GM21723 (cell line): ENCODE data around the gene MYL5.
"Not testable (repeated sequence)": the region's sequence is repeated elsewhere in the genome, so short reads cannot be mapped to it uniquely, and the experiment has no call there.

ENCODE experiments used
- ATAC-seq: cut with Tn5 transposase; IDR thresholded peaks from one replicate; pipeline ENCODE4 v1.9.1; 2021; ENCODE audit warnings: mild to moderate bottlenecking, moderate library complexity; ENCODE audit not compliant: unreplicated experiment

MYL5 gene

GRCh38 chr4:674172-675035 is at the start of gene MYL5, which contains the start of gene ATP5ME:
TSS of gene MYL5 (plus strand) at chr4:674542. CDS start at chr4:678027, 3,485 bp downstream.
TSS of gene ATP5ME (minus strand) at chr4:674276. CDS start at chr4:674247, 29 bp downstream.
- peak; percentile 69 for ATAC-seq

GRCh38 chr4:624705-625590 is 49.4 kb upstream of the MYL5 start, which contains the start of gene PDE6B:
TSS of gene PDE6B (plus strand) at chr4:625573. CDS start at chr4:625627, 54 bp downstream.
- ATAC-seq: no peak

GRCh38 chr4:625631-626161 is 48.6 kb upstream of the MYL5 start:
- no peak for ATAC-seq

- no peak for ATAC-seq
Observed at GRCh38 chr4:626201-627091, 47.9 kb upstream of the MYL5 start.

DNA sequence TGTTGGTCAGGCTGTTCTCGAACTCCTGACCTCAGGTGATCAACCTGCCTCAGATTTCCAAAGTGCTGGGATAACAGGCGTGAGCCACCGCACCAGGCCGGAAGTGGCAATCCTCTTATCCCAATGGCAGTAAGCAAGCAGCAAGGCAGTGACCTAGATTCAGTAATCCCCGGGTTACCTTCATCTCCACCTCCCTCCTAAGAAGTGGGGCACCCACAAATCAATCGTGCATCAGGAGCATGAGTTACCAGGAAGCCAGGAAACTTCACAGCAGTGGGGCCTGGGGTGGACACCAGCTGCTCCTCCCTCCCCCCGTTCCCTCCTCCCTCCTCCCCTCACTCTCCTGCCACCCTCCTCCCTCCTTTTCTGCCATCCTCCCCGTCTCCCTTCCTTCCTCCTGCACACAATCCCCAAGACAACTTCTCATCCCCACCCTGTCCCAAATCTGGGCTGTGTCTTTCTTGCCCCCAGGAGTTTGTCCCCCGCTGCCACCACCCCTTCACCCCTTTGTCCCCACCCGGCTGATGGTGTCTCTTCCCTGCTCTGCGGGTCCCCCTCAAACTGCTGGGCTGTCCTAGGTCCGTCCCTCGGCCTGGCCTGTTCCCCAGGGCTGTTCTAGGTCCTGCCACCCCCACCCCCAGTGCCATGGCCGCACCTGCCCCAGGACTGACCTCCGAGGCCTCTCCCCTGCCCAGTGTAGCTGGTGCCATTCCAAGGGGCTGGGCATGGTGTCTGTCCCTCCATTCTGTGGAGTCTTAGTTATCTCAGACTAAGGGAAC is 46.8 kb upstream of the MYL5 start:
- ATAC-seq: no peak

- no peak for ATAC-seq
Observed at GRCh38 chr4:628311-628741, 46.0 kb upstream of the MYL5 start.

DNA sequence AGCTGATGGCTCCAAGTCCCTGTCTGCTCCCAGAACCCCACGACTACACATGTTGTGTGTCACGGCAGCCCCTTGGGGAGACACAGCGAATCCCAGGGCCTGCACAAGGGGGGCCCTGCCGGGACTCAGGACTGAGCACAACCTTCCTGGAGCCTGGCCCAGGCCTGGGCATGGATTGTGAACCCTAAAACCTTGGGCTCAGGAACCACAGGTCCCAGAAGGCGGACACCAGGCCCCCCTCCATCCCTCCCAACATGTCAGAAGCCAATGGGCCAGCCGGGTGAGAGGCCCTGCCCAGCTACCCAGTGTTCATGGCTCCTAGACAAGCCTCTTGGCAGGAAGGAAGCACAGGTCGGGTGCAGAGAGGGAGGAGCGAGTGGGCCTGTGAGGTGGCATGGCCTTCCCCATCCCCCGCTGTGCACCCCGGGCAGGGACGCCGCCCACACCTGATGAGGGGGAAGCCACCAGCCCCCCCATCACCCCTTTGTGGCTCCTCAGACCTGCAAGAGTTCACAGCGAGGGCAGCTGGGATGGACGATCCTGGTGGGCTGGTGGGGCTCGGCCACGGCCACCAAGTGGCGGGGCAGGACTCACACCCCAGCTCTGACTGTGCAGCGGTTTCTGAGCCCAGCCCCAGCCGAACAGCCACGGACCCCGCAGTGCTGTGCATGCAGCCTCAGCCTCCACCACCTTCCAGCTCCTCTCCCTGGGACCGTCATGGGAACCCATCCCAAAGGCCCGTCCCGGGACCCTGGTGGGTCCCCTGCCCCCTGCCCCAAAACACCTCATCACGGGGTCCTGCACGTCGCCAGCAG is 45.3 kb upstream of the MYL5 start:
- ATAC-seq: no peak

GRCh38 chr4:629636-629914 is 44.8 kb upstream of the MYL5 start:
- no peak for ATAC-seq

- no peak for ATAC-seq
Observed at GRCh38 chr4:629915-630641, 44.3 kb upstream of the MYL5 start.

GRCh38 chr4:630656-631055 is 43.7 kb upstream of the MYL5 start:
- ATAC-seq: no peak

DNA sequence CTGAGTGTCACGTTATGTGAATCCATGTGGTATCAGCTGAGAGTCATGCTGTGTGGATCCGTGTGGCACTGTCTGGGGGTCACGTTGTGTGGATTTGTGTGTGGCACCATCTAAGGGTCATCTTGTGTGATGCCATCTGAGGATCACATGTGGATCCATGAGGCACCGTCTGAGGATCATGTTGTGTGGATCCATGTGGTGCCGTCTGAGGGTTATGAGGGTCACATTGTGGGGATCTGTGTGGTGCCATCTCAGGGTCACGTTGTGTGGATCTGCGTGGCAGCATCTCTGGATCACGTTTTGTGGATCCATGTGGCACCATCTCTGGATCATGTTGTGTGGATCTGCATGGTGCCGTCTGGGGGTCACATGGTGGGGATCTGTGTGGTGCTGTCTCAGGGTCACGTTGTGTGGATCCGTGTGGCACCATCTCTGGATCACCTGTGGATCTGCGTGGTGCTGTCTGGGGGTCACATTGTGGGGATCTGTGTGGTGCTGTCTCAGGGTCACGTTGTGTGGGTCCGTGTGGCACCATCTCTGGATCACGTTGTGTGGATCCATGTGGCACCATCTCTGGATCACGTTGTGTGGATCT is 42.0 kb upstream of the MYL5 start:
- ATAC-seq: no peak

DNA sequence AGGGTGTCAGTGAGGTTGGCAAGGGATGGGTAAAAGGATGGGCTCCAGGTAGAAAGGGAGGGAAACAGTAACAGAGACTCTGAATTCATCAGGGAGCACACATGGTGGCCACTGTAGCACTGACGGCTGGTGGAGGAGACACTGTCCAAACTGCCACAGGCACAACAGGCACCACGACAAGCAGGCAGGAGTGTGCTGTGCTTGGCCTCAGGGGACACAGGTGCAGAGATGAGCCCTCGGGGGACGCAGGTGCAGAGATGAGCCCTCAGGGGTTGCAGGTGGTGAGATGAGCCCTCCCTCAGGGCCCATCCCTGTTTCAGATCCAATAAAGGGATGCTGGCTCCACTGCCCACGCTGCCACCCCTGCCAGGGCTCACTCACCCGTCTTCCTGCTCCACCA is 41.4 kb upstream of the MYL5 start:
- ATAC-seq: no peak

DNA sequence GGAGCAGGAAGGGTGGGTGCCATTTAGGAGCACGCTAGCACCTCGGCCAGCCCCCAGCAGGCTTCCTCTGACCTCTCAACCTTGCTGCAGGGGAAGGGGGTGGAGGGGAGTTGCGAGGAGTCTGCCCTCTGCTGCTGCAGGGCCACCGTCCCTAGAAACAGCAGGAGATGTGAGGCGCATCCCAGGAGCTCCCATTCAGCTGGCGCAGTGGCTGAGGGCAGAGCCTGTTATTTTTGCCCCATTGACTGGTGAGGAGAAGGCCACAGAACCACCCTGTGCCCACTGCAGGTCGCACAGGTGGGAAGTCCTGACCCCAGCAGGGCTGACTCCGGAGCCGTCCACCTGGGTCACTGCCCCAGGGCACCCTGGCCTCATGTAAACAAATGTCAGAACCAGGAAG is 40.9 kb upstream of the MYL5 start:
- no peak for ATAC-seq

DNA sequence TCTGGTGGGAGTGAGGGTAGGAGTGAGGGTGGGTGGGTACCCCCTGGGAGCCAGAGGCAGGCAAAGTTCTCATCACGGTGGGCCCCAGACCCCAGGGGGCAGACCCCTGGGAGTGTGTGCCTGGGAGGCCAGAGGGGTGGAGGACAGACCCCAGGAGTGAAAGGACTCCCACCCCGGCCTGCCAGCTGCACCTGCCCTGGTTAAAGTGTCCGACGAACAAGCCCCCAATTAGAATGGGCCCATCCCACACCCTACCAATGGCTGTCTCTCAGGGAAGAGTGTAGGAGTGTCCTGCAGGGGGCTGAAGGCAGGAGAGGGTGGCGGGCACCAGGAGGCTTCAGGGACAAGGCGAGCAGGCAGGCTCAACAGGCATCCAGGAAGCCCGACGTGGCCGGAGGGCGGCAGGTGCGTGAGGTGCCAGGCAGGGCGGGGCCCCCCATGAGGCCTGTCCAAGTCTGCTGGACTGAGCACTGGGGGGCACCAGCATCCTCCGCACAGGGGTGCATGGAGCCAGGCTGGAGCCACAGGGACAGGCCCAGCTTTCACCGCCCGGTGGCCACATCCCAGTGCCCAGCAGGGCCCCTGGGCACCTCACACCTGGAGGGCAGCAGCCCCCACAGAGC is 40.3 kb upstream of the MYL5 start:
- ATAC-seq: no peak

DNA sequence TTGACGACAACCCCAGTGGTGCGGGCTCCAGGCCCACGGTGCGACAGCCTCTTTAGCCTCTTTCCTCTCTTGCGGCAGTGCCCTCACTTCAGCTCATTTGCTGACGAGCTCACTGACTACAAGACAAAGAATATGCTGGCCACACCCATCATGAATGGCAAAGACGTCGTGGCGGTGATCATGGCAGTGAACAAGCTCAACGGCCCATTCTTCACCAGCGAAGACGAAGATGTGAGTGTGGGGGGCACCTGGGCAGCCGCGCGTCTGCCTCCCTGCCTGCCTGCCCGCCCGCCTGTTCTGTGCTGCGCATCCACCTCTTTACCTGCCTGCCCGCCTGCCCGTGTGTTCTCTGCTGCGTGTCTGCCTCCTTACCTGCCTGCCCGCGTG is 39.8 kb upstream of the MYL5 start:
- no peak for ATAC-seq

DNA sequence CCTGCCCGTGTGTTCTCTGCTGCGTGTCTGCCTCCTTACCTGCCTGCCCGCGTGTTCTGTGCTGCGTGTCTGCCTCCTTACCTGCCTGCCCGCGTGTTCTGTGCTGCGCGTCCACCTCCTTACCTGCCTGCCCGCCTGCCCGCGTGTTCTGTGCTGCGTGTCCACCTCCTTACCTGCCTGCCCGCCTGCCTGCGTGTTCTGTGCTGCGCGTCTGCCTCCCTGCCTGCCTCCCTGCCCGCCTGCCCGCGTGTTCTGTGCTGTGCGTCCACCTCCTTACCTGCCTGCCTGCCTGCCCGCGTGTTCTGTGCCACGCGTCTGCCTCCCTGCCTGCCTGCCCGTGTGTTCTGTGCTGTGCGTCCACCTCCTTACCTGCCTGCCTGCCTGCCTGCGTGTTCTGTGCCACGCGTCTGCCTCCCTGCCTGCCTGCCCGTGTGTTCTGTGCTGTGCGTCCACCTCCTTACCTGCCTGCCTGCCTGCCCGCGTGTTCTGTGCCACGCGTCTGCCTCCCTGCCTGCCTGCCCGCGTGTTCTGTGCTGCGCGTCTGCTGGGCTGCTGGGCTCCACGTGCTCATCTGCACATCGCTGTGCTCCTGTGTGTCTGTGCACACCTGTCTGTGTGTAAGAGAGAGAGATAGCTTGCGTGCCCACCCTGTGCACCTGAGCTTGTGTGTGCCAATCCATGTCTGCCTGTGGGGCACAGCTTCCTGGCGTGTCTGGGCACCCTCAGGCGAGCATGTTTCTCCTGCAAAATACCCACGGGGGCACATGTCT is 39.1 kb upstream of the MYL5 start:
- not testable (repeated sequence) for ATAC-seq
